Immature natural killer cell (primary cell): ENCODE measurements around the gene TIMM44. TPM values are rescaled to one million over a fixed set of nuclear protein-coding genes. Genes with fewer than 3 reads are reported as not detected.

Source experiments
- DNase-seq, 3 donors: peaks; one replicate each; pipeline ENCODE4 v3.0.0; 2022; ENCODE audit warnings: mixed read lengths in 1 of 3
- H3K27ac Mint-ChIP-seq, 6 donors: one replicate each; pipeline ENCODE4 v1.8.0; 2020; ENCODE audit warnings: mixed read lengths in 6 of 6, mild to moderate bottlenecking in 5 of 6, inconsistent platforms in 4 of 6, moderate library complexity in 3 of 6
- H3K27me3 Mint-ChIP-seq, 3 donors: one replicate each; pipeline ENCODE4 v1.8.0; 2020 to 2021; ENCODE audit warnings: low read depth in 3 of 3, mild to moderate bottlenecking in 3 of 3, mixed read lengths in 3 of 3, moderate library complexity in 3 of 3, inconsistent platforms in 1 of 3
- H3K36me3 Mint-ChIP-seq, 3 donors: one replicate each; pipeline ENCODE4 v1.8.0; 2020; ENCODE audit warnings: mixed read lengths in 3 of 3, inconsistent platforms in 2 of 3, mild to moderate bottlenecking in 2 of 3
- H3K4me1 Mint-ChIP-seq, 2 donors: one replicate each; pipeline ENCODE4 v1.8.0; 2020; ENCODE audit warnings: inconsistent platforms in 2 of 2, mild to moderate bottlenecking in 2 of 2, mixed read lengths in 2 of 2, moderate library complexity in 1 of 2
- H3K4me3 Mint-ChIP-seq, 5 donors: one replicate each; pipeline ENCODE4 v1.8.0; 2020; ENCODE audit warnings: mild to moderate bottlenecking in 5 of 5, mixed read lengths in 5 of 5, inconsistent platforms in 3 of 5, moderate library complexity in 3 of 5
- H3K9me3 Mint-ChIP-seq, 6 donors: one replicate each; pipeline ENCODE4 v1.8.0; 2020; ENCODE audit warnings: mild to moderate bottlenecking in 6 of 6, mixed read lengths in 6 of 6, inconsistent platforms in 4 of 6, moderate library complexity in 3 of 6
- polyA plus RNA-seq, 3 donors: library from polyadenylated mRNA; unstranded; fragments of 300-500 nt; fragmentation: Illumina TruSeq; gene quantifications; one replicate each; pipeline ENCODE4 v1.2.3, GENCODE V29; 2021

TIMM44 gene
- polyA plus RNA-seq, 3 donors from 2014 or later: 12.7 to 22.1 (median 14.7) TPM

- no peak overlapping the region for H3K4me3 Mint-ChIP-seq
- no peak for DNase-seq
- H3K27me3 Mint-ChIP-seq: peaks cover 0 to 9% (median 3%) of the 10 kb centered on the region in 3 donors
- H3K27ac Mint-ChIP-seq: no peak overlapping the region
- no peaks in the 10 kb centered on the region for H3K36me3 Mint-ChIP-seq
- peaks cover 0 to 3% of the 10 kb centered on the region in 2 donors for H3K4me1 Mint-ChIP-seq
- no peaks in the 10 kb centered on the region for H3K9me3 Mint-ChIP-seq
These were observed 10.1 kb upstream of the TIMM44 start for GRCh38 chr19:7953576-7953975.

- Mint-ChIP-seq H3K27me3 (peaks cover 0 to 9% (median 3%) of the 10 kb centered on the region in 3 donors), H3K4me1 (no peaks in the 10 kb centered on the region), H3K4me3 (no peak overlapping the region), H3K9me3 (no peaks in the 10 kb centered on the region), H3K36me3 (no peaks in the 10 kb centered on the region), H3K27ac (no peak overlapping the region)
- no peak for DNase-seq
These were observed 9.6 kb upstream of the TIMM44 start for GRCh38 chr19:7953060-7953459.

- Mint-ChIP-seq H3K27ac (no peak overlapping the region), H3K36me3 (no peaks in the 10 kb centered on the region), H3K9me3 (no peaks in the 10 kb centered on the region), H3K4me1 (peaks cover 13 to 17% of the 10 kb centered on the region in 2 donors), H3K27me3 (peaks cover 10 to 13% (median 13%) of the 10 kb centered on the region in 3 donors), H3K4me3 (no peak overlapping the region)
- no peak for DNase-seq
These were observed 4.5 kb upstream of the TIMM44 start for GRCh38 chr19:7947939-7948338.

- Mint-ChIP-seq H3K27me3 (peaks cover 10 to 12% (median 11%) of the 10 kb centered on the region in 3 donors), H3K36me3 (peaks cover 0 to 7% (median 6%) of the 10 kb centered on the region in 3 donors), H3K4me1 (peaks cover 27 to 31% of the 10 kb centered on the region in 2 donors), H3K27ac (peak overlapping the region; percentile 94 to 98 (median 98)), H3K9me3 (no peaks in the 10 kb centered on the region), H3K4me3 (peak overlapping the region; percentile 89 to 94 (median 92))
- peak; percentile 77 to 82 (median 81) for DNase-seq
These were observed 803 bp upstream of the TIMM44 start for GRCh38 chr19:7944177-7944761.

- Mint-ChIP-seq H3K4me1 (peaks cover 30 to 37% of the 10 kb centered on the region in 2 donors), H3K4me3 (peak overlapping the region; percentile 89 to 94 (median 92)), H3K27ac (peak overlapping the region; percentile 94 to 98 (median 98)), H3K27me3 (peaks cover 10 to 12% (median 11%) of the 10 kb centered on the region in 3 donors), H3K36me3 (peaks cover 3 to 12% (median 9%) of the 10 kb centered on the region in 3 donors), H3K9me3 (no peaks in the 10 kb centered on the region)
- DNase-seq: no peak
These were observed 454 bp downstream of the TIMM44 start for GRCh38 chr19:7942981-7943443.

- Mint-ChIP-seq H3K36me3 (peaks cover 3 to 12% (median 9%) of the 10 kb centered on the region in 3 donors), H3K27ac (peak overlapping the region; percentile 55 to 98 (median 72)), H3K4me1 (peaks cover 30 to 37% of the 10 kb centered on the region in 2 donors), H3K4me3 (peak overlapping the region; percentile 21 to 92 (median 89)), H3K27me3 (peaks cover 10 to 12% (median 11%) of the 10 kb centered on the region in 3 donors), H3K9me3 (no peaks in the 10 kb centered on the region)
- no peak for DNase-seq
These were observed 1.4 kb downstream of the TIMM44 start for GRCh38 chr19:7941895-7942596.

- Mint-ChIP-seq H3K27ac (no peak overlapping the region), H3K27me3 (peaks cover 10 to 12% (median 11%) of the 10 kb centered on the region in 3 donors), H3K4me3 (peak overlapping the region in 2 of 5 donors; percentile 3 to 50), H3K9me3 (no peaks in the 10 kb centered on the region), H3K36me3 (peaks cover 3 to 17% (median 9%) of the 10 kb centered on the region in 3 donors), H3K4me1 (peaks cover 30 to 37% of the 10 kb centered on the region in 2 donors)
- DNase-seq: no peak
These were observed 2.6 kb downstream of the TIMM44 start for GRCh38 chr19:7940841-7941240.

- Mint-ChIP-seq H3K36me3 (peaks cover 3 to 14% (median 3%) of the 10 kb centered on the region in 3 donors), H3K4me1 (peaks cover 3 to 6% of the 10 kb centered on the region in 2 donors), H3K27me3 (peaks cover 0 to 2% (median 1%) of the 10 kb centered on the region in 3 donors), H3K9me3 (no peaks in the 10 kb centered on the region), H3K27ac (no peak overlapping the region), H3K4me3 (no peak overlapping the region)
- no peak for DNase-seq
These were observed 8.7 kb downstream of the TIMM44 start for GRCh38 chr19:7934766-7935165.

- H3K4me1 Mint-ChIP-seq: peaks cover 5% of the 10 kb centered on the region in 2 donors
- no peak for DNase-seq
- no peaks in the 10 kb centered on the region for H3K9me3 Mint-ChIP-seq
- H3K36me3 Mint-ChIP-seq: peaks cover 3 to 14% (median 3%) of the 10 kb centered on the region in 3 donors
- H3K27ac Mint-ChIP-seq: peak overlapping the region in 1 of 6 donors; percentile 67
- H3K27me3 Mint-ChIP-seq: peaks cover 0 to 2% (median 1%) of the 10 kb centered on the region in 3 donors
- no peak overlapping the region for H3K4me3 Mint-ChIP-seq
These were observed 9.4 kb downstream of the TIMM44 start for GRCh38 chr19:7933828-7934725.

GRCh38 chr19:7933411-7933810 lies 10.1 kb downstream of the TIMM44 start:
- DNase-seq: no peak
- Mint-ChIP-seq H3K36me3 (peaks cover 0 to 9% (median 0%) of the 10 kb centered on the region in 3 donors), H3K27me3 (peaks cover 0 to 2% (median 1%) of the 10 kb centered on the region in 3 donors), H3K4me1 (peaks cover 2 to 3% of the 10 kb centered on the region in 2 donors), H3K4me3 (no peak overlapping the region), H3K27ac (no peak overlapping the region), H3K9me3 (no peaks in the 10 kb centered on the region)

- peaks cover 5% of the 10 kb centered on the region in 2 donors for H3K4me1 Mint-ChIP-seq
- no peak overlapping the region for H3K4me3 Mint-ChIP-seq
- H3K27me3 Mint-ChIP-seq: peaks cover 0 to 3% (median 1%) of the 10 kb centered on the region in 3 donors
- no peaks in the 10 kb centered on the region for H3K9me3 Mint-ChIP-seq
- DNase-seq: no peak
- no peak overlapping the region for H3K27ac Mint-ChIP-seq
- H3K36me3 Mint-ChIP-seq: peaks cover 0 to 9% (median 0%) of the 10 kb centered on the region in 3 donors
These were observed 10.6 kb downstream of the TIMM44 start for GRCh38 chr19:7932930-7933300.

- peaks cover 5% of the 10 kb centered on the region in 2 donors for H3K4me1 Mint-ChIP-seq
These were observed 11.1 kb downstream of the TIMM44 start for GRCh38 chr19:7932276-7932929.

More at GRCh38 chr19:7932276-7932929, 11.1 kb downstream of the TIMM44 start:
- H3K36me3 Mint-ChIP-seq: peaks cover 0 to 9% (median 0%) of the 10 kb centered on the region in 3 donors
- H3K9me3 Mint-ChIP-seq: no peaks in the 10 kb centered on the region
- H3K27me3 Mint-ChIP-seq: peaks cover 0 to 3% (median 1%) of the 10 kb centered on the region in 3 donors
- no peak overlapping the region for H3K4me3 Mint-ChIP-seq
- no peak overlapping the region for H3K27ac Mint-ChIP-seq
- no peak for DNase-seq
